GM23338 (cell line): ENCODE results near the gene MYO1D. TPM values are rescaled to one million over a fixed set of nuclear protein-coding genes. Genes with fewer than 3 reads are reported as not detected.

Experiments used
- ATAC-seq: fragments of 200-7000 bp; cut with Tn5 transposase; 3 replicates; pipeline ENCODE4 v1.9.1; 2020
- DNase-seq: peaks from one replicate; pipeline ENCODE4 v3.0.0-alpha.2; 2015; ENCODE audit warnings: low spot score
- H2AFZ ChIP-seq: fragments of 200-600 bp; sonication (generic); 2 replicates; pipeline ENCODE4 v1.8.0; 2016; ENCODE audit warnings: antibody characterized with exemption, mild to moderate bottlenecking, moderate library complexity
- H3F3A ChIP-seq: fragments of 200-600 bp; sonication (generic); replicated peaks from 2 replicates; pipeline ENCODE4 v1.8.0; 2017; ENCODE audit warnings: antibody characterized with exemption, mixed run types, low read depth
- H3K27ac ChIP-seq: fragments of 200-600 bp; sonication (generic); 2 replicates; pipeline ENCODE4 v1.6.1; 2016; ENCODE audit warnings: low read depth
- H3K27me3 ChIP-seq: fragments of 200-600 bp; sonication (generic); 2 replicates; pipeline ENCODE4 v1.8.0; 2016; ENCODE audit warnings: mild to moderate bottlenecking, mixed run types, moderate library complexity; ENCODE audit not compliant: insufficient read depth
- H3K36me3 ChIP-seq: fragments of 200-600 bp; sonication (generic); 2 replicates; pipeline ENCODE4 v1.8.0; 2016; ENCODE audit warnings: mild to moderate bottlenecking; ENCODE audit not compliant: insufficient read depth
- H3K4me1 ChIP-seq: fragments of 200-600 bp; sonication (generic); 2 replicates; pipeline ENCODE4 v1.8.0; 2016; ENCODE audit warnings: mild to moderate bottlenecking, moderate library complexity; ENCODE audit not compliant: insufficient read depth
- H3K4me2 ChIP-seq: fragments of 200-600 bp; sonication (generic); 2 replicates; pipeline ENCODE4 v1.7.1; 2017; ENCODE audit warnings: mixed run types
- H3K4me3 ChIP-seq: fragments of 200-600 bp; sonication (generic); 2 replicates; pipeline ENCODE4 v1.6.1; 2016; ENCODE audit warnings: mixed run types
- H3K79me2 ChIP-seq: fragments of 200-600 bp; sonication (generic); replicated peaks from 2 replicates; pipeline ENCODE4 v1.8.0; 2017; ENCODE audit warnings: mild to moderate bottlenecking; ENCODE audit not compliant: insufficient read depth
- H3K9me2 ChIP-seq: fragments of 200-600 bp; sonication (generic); 2 replicates; pipeline ENCODE4 v1.8.0; 2017; ENCODE audit not compliant: insufficient read depth
- H4K20me1 ChIP-seq: fragments of 200-600 bp; sonication (generic); replicated peaks from 2 replicates; pipeline ENCODE4 v1.8.0; 2017; ENCODE audit warnings: mild to moderate bottlenecking; ENCODE audit not compliant: insufficient read depth
- H3K27ac Mint-ChIP-seq: 2 replicates; pipeline ENCODE4 v1.8.0; 2020; ENCODE audit warnings: inconsistent platforms, mild to moderate bottlenecking, moderate library complexity, mixed read lengths
- H3K27me3 Mint-ChIP-seq: 3 replicates; pipeline ENCODE4 v1.8.0; 2022; ENCODE audit warnings: low read depth, mild to moderate bottlenecking, moderate library complexity, mixed read lengths, inconsistent platforms; ENCODE audit not compliant: insufficient read depth, poor library complexity
- H3K36me3 Mint-ChIP-seq: 3 replicates; pipeline ENCODE4 v1.8.0; 2021; ENCODE audit warnings: low read depth, mild to moderate bottlenecking, inconsistent platforms, moderate library complexity, mixed read lengths
- H3K4me1 Mint-ChIP-seq: 3 replicates; pipeline ENCODE4 v1.8.0; 2020; ENCODE audit warnings: mild to moderate bottlenecking, inconsistent platforms, mixed read lengths
- H3K4me3 Mint-ChIP-seq: 3 replicates; pipeline ENCODE4 v1.8.0; 2021; ENCODE audit warnings: moderate library complexity, mild to moderate bottlenecking, inconsistent platforms, mixed read lengths
- H3K9me3 Mint-ChIP-seq: 3 replicates; pipeline ENCODE4 v1.8.0; 2020; ENCODE audit warnings: moderate library complexity, mild to moderate bottlenecking, inconsistent platforms, mixed read lengths
- CREB1 ChIP-seq: fragments of 250-450 bp; sonication (Bioruptor Pico); IDR thresholded peaks from 2 replicates; pipeline ENCODE4 v1.5.0; 2020; ENCODE audit warnings: low read depth, mild to moderate bottlenecking, moderate library complexity
- CTCF ChIP-seq, 2 experiments: fragments of 200-600 bp in 1 of 2; sonication (generic) in 1 of 2; conservative IDR thresholded peaks; 2 replicates each; pipeline versions ENCODE4 v1.5.1 to v1.6.1; 2016 to 2017; ENCODE audit warnings: antibody characterized with exemption in 2 of 2, low read depth in 2 of 2, mild to moderate bottlenecking in 2 of 2, moderate library complexity in 1 of 2
- ETS1 ChIP-seq: IDR thresholded peaks from 2 replicates; pipeline ENCODE4 v1.6.1; 2016; ENCODE audit warnings: antibody characterized with exemption
- EZH2 ChIP-seq: fragments of 200-600 bp; sonication (generic); IDR thresholded peaks from one replicate; pipeline ENCODE4 v1.8.0; 2017; ENCODE audit warnings: antibody characterized with exemption, mild to moderate bottlenecking, low read depth; ENCODE audit not compliant: unreplicated experiment
- EZH2phosphoT487 ChIP-seq: fragments of 200-600 bp; sonication (generic); IDR thresholded peaks from one replicate; pipeline ENCODE4 v1.8.1; 2018; ENCODE audit warnings: antibody characterized with exemption; ENCODE audit not compliant: unreplicated experiment
- JUNB ChIP-seq: IDR thresholded peaks from one replicate; pipeline ENCODE4 v1.6.1; 2016; ENCODE audit warnings: antibody characterized with exemption; ENCODE audit not compliant: unreplicated experiment
- NANOG ChIP-seq: IDR thresholded peaks from 2 replicates; pipeline ENCODE4 v1.6.1; 2016; ENCODE audit warnings: antibody characterized with exemption, borderline replicate concordance
- POLR2AphosphoS5 ChIP-seq: IDR thresholded peaks from 2 replicates; pipeline ENCODE4 v1.6.1; 2016; ENCODE audit warnings: antibody characterized with exemption, low read depth
- REST ChIP-seq: IDR thresholded peaks from one replicate; pipeline ENCODE4 v1.6.1; 2018; ENCODE audit warnings: antibody characterized with exemption; ENCODE audit not compliant: unreplicated experiment
- STAT1 ChIP-seq: IDR thresholded peaks from one replicate; pipeline ENCODE4 v1.6.1; 2016; ENCODE audit warnings: antibody characterized with exemption; ENCODE audit not compliant: unreplicated experiment
- ZNF114 ChIP-seq: fragments of 250-450 bp; sonication (Bioruptor Pico); IDR thresholded peaks from 2 replicates; pipeline ENCODE4 v1.5.0; 2020; ENCODE audit warnings: mild to moderate bottlenecking, moderate library complexity
- ZNF331 ChIP-seq: fragments of 250-450 bp; sonication (Bioruptor Pico); IDR thresholded peaks from 2 replicates; pipeline ENCODE4 v1.5.0; 2020; ENCODE audit warnings: low read depth, mild to moderate bottlenecking, moderate library complexity
- ZNF462 ChIP-seq: fragments of 250-450 bp; sonication (Bioruptor Pico); IDR thresholded peaks from 2 replicates; pipeline ENCODE4 v1.5.0; 2020; ENCODE audit warnings: mild to moderate bottlenecking, moderate library complexity
- polyA plus RNA-seq: library from polyadenylated mRNA; unstranded; fragments of >200 nt; fragmentation: Nextera tagmentation; extraction: Ambion mirVana; gene quantifications from 2 replicates; pipeline ENCODE4 v1.2.1, GENCODE V29; 2016
- total RNA-seq: library from RNA; depleted of rRNA; stranded (reverse); fragments of >200 nt; shearing (Covaris generic); gene quantifications from 2 replicates; pipeline ENCODE4 v1.2.3, GENCODE V29; 2014

The MYO1D gene
- total and polyA plus RNA-seq, 2 experiments from 2014 or later, result 8.6 to 28.6 TPM

- peaks cover 13% of the 10 kb centered on the region for H3K9me3 Mint-ChIP-seq
- Histone ChIP-seq H3K27ac (no peak overlapping the region), H3K9me2 (no peaks in the 10 kb centered on the region), H3K79me2 (no peaks in the 10 kb centered on the region), H3K4me1 (0 out of 2 replicates have a peak, but pooled peaks cover 4% of the 10 kb centered on the region), H3K27me3 (no peaks in the 10 kb centered on the region), H3K36me3 (no peaks in the 10 kb centered on the region), H3F3A (no peaks in the 10 kb centered on the region), H3K4me3 (no peak overlapping the region), H3K4me2 (no peak overlapping the region), H2AFZ (no peak overlapping the region), H4K20me1 (no peaks in the 10 kb centered on the region)
- H3K4me1 Mint-ChIP-seq, result no peaks in the 10 kb centered on the region; the same call in 2 of the 3 replicates
- no peak overlapping the region for H3K27ac Mint-ChIP-seq
- peaks cover 4% of the 10 kb centered on the region; the same call in 1 of the 3 replicates for H3K36me3 Mint-ChIP-seq
- TF ChIP-seq CREB1 (CRISPR knock-in tag), result no peak
- TF ChIP-seq ETS1, result no peak
- TF ChIP-seq EZH2, result no peak
- no peak for TF ChIP-seq STAT1
- TF ChIP-seq ZNF462 (CRISPR knock-in tag), result no peak
- TF ChIP-seq ZNF114 (CRISPR knock-in tag), result no peak
- no peak for TF ChIP-seq EZH2phosphoT487
- TF ChIP-seq CTCF (conservative IDR thresholded peaks at IDR 0.05; ENCODE audit: low read depth in 2 of 2), result no peak
- TF ChIP-seq NANOG, result no peak
- no peak for TF ChIP-seq JUNB
- no peak for TF ChIP-seq REST
- no peak for TF ChIP-seq ZNF331 (CRISPR knock-in tag)
- no peak for TF ChIP-seq POLR2AphosphoS5
- DNase-seq (no peak), ATAC-seq (no peak)
- H3K27me3 Mint-ChIP-seq, result no peaks in the 10 kb centered on the region
- no peak overlapping the region for H3K4me3 Mint-ChIP-seq
These were observed 24.8 kb upstream of the MYO1D start for GRCh38 chr17:32901743-32902142.
